GM12878 (cell line): ENCODE results near the gene SCUBE3.

Experiments used
- EP300 ChIP-seq, 2 experiments: fragments of 150-350 bp in 1 of 2; IDR thresholded peaks; 2 replicates each; pipeline ENCODE4 v1.6.1; 2011 to 2012; ENCODE audit warnings: low read depth in 2 of 2, low read length in 2 of 2, borderline replicate concordance in 1 of 2, improper control_type of control experiment in 1 of 2, inconsistent platforms in 1 of 2; ENCODE audit not compliant: control insufficient read depth in 1 of 2
- HDGF ChIP-seq: fragments of 450-650 bp; IDR thresholded peaks from 2 replicates; pipeline ENCODE4 v1.6.1; 2016; ENCODE audit warnings: antibody characterized with exemption
- MTA2 ChIP-seq: fragments of 450-650 bp; IDR thresholded peaks from 2 replicates; pipeline ENCODE4 v1.6.1; 2016; ENCODE audit warnings: low read depth, mild to moderate bottlenecking, moderate library complexity
- RBBP5 ChIP-seq: fragments of 200-600 bp; sonication (generic); conservative IDR thresholded peaks from 2 replicates; pipeline ENCODE4 v1.6.1; 2016
- RCOR1 ChIP-seq: conservative IDR thresholded peaks from 2 replicates; pipeline ENCODE4 v1.6.1; 2012; ENCODE audit warnings: low read depth, low read length, improper control_type of control experiment
- SIN3A ChIP-seq: IDR thresholded peaks from 2 replicates; pipeline ENCODE4 v1.6.1; 2012; ENCODE audit warnings: low read depth, low read length, improper control_type of control experiment
- SREBF1 ChIP-seq: IDR thresholded peaks from 2 replicates; pipeline ENCODE4 v1.6.1; 2012; ENCODE audit warnings: mild to moderate bottlenecking, low read length
- SUZ12 ChIP-seq: fragments of 200-600 bp; sonication (generic); IDR thresholded peaks from one replicate; pipeline ENCODE4 v1.6.1; 2018; ENCODE audit warnings: antibody characterized with exemption, mild to moderate bottlenecking; ENCODE audit not compliant: unreplicated experiment
- TCF7 ChIP-seq: IDR thresholded peaks from 2 replicates; pipeline ENCODE4 v1.6.1; 2014; ENCODE audit warnings: antibody characterized with exemption, borderline replicate concordance
- ZZZ3 ChIP-seq: IDR thresholded peaks from 2 replicates; pipeline ENCODE4 v1.6.1; 2011; ENCODE audit warnings: low read depth; ENCODE audit not compliant: control insufficient read depth, insufficient read length
- TF ChIP-seq, protein P1 (sequence below), 3 experiments: IDR thresholded peaks in 2 of 3; conservative IDR thresholded peaks in 1 of 3; 2 replicates each; pipeline ENCODE4 v1.5.1; 2011; ENCODE audit warnings: low read depth in 3 of 3, low read length in 3 of 3, mild to moderate bottlenecking in 3 of 3, control low read depth in 2 of 3, moderate library complexity in 2 of 3, inconsistent platforms in 1 of 3, mixed read lengths in 1 of 3; ENCODE audit not compliant: control insufficient read depth in 2 of 3, insufficient read depth in 1 of 3; ENCODE audit errors: extremely low read depth in 1 of 3
- TF ChIP-seq, protein P2 (sequence below): IDR thresholded peaks from 2 replicates; pipeline ENCODE4 v1.6.1; 2012; ENCODE audit warnings: low read depth, low read length, improper control_type of control experiment
- TF ChIP-seq, protein P3 (sequence below): IDR thresholded peaks from 2 replicates; pipeline ENCODE4 v1.6.1; 2012; ENCODE audit warnings: mild to moderate bottlenecking, low read depth, low read length

DNA sequence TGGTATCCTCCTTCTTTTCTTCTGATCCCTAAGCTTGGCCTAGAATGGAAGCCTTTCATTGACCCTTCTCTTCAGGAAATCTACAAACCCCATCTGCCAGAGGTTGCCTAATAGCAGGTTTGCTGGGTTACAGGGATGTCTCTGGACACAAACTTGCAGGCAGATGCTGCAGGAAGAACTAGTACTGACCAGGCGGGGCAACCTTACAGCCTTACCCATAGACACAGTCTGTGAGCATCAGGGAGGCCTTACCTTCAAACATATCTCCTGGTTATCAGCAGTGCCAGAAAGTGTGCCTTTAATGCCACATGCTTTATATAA, 2.6 kb downstream of the SCUBE3 start:
- TF ChIP-seq, protein P1, sequence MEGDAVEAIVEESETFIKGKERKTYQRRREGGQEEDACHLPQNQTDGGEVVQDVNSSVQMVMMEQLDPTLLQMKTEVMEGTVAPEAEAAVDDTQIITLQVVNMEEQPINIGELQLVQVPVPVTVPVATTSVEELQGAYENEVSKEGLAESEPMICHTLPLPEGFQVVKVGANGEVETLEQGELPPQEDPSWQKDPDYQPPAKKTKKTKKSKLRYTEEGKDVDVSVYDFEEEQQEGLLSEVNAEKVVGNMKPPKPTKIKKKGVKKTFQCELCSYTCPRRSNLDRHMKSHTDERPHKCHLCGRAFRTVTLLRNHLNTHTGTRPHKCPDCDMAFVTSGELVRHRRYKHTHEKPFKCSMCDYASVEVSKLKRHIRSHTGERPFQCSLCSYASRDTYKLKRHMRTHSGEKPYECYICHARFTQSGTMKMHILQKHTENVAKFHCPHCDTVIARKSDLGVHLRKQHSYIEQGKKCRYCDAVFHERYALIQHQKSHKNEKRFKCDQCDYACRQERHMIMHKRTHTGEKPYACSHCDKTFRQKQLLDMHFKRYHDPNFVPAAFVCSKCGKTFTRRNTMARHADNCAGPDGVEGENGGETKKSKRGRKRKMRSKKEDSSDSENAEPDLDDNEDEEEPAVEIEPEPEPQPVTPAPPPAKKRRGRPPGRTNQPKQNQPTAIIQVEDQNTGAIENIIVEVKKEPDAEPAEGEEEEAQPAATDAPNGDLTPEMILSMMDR (IDR thresholded peaks at IDR 0.05 in 2 of 3, conservative IDR thresholded peaks at IDR 0.05 in 1 of 3; ENCODE audit: control insufficient read depth in 2 of 3, extremely low read depth in 1 of 3, insufficient read depth in 1 of 3, low read depth in 3 of 3, low read length in 3 of 3), result no peak
- TF ChIP-seq, protein P2, sequence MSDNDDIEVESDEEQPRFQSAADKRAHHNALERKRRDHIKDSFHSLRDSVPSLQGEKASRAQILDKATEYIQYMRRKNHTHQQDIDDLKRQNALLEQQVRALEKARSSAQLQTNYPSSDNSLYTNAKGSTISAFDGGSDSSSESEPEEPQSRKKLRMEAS, result no peak
- TF ChIP-seq EP300 (IDR thresholded peaks at IDR 0.05; ENCODE audit: borderline replicate concordance in 1 of 2, control insufficient read depth in 1 of 2, low read depth in 2 of 2, low read length in 2 of 2), result no peak
- TF ChIP-seq SIN3A, result no peak
- no peak for TF ChIP-seq ZZZ3
- no peak for TF ChIP-seq RCOR1
- TF ChIP-seq TCF7, result no peak
- TF ChIP-seq, protein P3, sequence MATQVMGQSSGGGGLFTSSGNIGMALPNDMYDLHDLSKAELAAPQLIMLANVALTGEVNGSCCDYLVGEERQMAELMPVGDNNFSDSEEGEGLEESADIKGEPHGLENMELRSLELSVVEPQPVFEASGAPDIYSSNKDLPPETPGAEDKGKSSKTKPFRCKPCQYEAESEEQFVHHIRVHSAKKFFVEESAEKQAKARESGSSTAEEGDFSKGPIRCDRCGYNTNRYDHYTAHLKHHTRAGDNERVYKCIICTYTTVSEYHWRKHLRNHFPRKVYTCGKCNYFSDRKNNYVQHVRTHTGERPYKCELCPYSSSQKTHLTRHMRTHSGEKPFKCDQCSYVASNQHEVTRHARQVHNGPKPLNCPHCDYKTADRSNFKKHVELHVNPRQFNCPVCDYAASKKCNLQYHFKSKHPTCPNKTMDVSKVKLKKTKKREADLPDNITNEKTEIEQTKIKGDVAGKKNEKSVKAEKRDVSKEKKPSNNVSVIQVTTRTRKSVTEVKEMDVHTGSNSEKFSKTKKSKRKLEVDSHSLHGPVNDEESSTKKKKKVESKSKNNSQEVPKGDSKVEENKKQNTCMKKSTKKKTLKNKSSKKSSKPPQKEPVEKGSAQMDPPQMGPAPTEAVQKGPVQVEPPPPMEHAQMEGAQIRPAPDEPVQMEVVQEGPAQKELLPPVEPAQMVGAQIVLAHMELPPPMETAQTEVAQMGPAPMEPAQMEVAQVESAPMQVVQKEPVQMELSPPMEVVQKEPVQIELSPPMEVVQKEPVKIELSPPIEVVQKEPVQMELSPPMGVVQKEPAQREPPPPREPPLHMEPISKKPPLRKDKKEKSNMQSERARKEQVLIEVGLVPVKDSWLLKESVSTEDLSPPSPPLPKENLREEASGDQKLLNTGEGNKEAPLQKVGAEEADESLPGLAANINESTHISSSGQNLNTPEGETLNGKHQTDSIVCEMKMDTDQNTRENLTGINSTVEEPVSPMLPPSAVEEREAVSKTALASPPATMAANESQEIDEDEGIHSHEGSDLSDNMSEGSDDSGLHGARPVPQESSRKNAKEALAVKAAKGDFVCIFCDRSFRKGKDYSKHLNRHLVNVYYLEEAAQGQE, result no peak
- TF ChIP-seq RBBP5, result no peak
- no peak for TF ChIP-seq HDGF
- no peak for TF ChIP-seq MTA2
- TF ChIP-seq SREBF1, result no peak
- no peak for TF ChIP-seq SUZ12
